ENCODE measurements around the gene GDF10. TPM values are rescaled to one million over a fixed set of nuclear protein-coding genes. Genes with fewer than 3 reads are reported as not detected.

GDF10 gene
- total RNA-seq, 2 donors from 2014 or later: 6.6 to 8.0 TPM

- Histone ChIP-seq H3K27ac (no peak overlapping the region), H3K4me1 (no peaks in the 10 kb centered on the region), H3K36me3 (replicated peaks in 1 of 2; ENCODE audit: insufficient read depth in 1 of 2, low read depth in 2 of 2) (no peaks in the 10 kb centered on the region), H3K9me3 (no peaks in the 10 kb centered on the region), H3K27me3 (no peaks in the 10 kb centered on the region), H3K4me3 (no peak overlapping the region)
- WGBS, 2 donors: 74 to 79% methylated on average over 12 to 13 of the region's 14 CpGs
- intact Hi-C loops (cut with DNase I): no loop called here
- TF ChIP-seq CTCF (IDR thresholded peaks at IDR 0.05): no peak
- TF ChIP-seq POLR2A (IDR thresholded peaks at IDR 0.05): no peak
- no peak for ATAC-seq
- DNase-seq: no peak
Observed at GRCh38 chr10:47351899-47352815, 52.2 kb downstream of the GDF10 start.

- ATAC-seq: no peak
- Histone ChIP-seq H3K36me3 (replicated peaks in 1 of 2; ENCODE audit: insufficient read depth in 1 of 2, low read depth in 2 of 2) (no peaks in the 10 kb centered on the region), H3K9me3 (no peaks in the 10 kb centered on the region), H3K27ac (no peak overlapping the region), H3K4me1 (no peaks in the 10 kb centered on the region), H3K27me3 (no peaks in the 10 kb centered on the region), H3K4me3 (no peak overlapping the region)
- TF ChIP-seq POLR2A (IDR thresholded peaks at IDR 0.05): no peak
- TF ChIP-seq CTCF (IDR thresholded peaks at IDR 0.05): no peak
- no peak for DNase-seq
- WGBS, 2 donors: 78 to 90% methylated on average over 4 to 6 of the region's 6 CpGs
- intact Hi-C loops (cut with DNase I): no loop called here
Observed at GRCh38 chr10:47353351-47353750, 53.4 kb downstream of the GDF10 start.

- Histone ChIP-seq H3K27me3 (no peaks in the 10 kb centered on the region), H3K9me3 (no peaks in the 10 kb centered on the region), H3K36me3 (replicated peaks in 1 of 2; ENCODE audit: insufficient read depth in 1 of 2, low read depth in 2 of 2) (no peaks in the 10 kb centered on the region), H3K4me3 (no peak overlapping the region), H3K4me1 (no peaks in the 10 kb centered on the region), H3K27ac (no peak overlapping the region)
- 55 to 63% methylated on average over 3 to 4 of the region's 4 CpGs for WGBS, 2 donors
- intact Hi-C loops (cut with DNase I): no loop called here
- ATAC-seq: no peak
- TF ChIP-seq POLR2A (IDR thresholded peaks at IDR 0.05) (no peak), CTCF (IDR thresholded peaks at IDR 0.05) (no peak)
- DNase-seq: no peak
Observed at GRCh38 chr10:47354165-47354564, 54.2 kb downstream of the GDF10 start.

GRCh38 chr10:47354900-47355299 is 54.9 kb downstream of the GDF10 start:
- Histone ChIP-seq H3K27me3 (no peaks in the 10 kb centered on the region), H3K36me3 (replicated peaks in 1 of 2; ENCODE audit: insufficient read depth in 1 of 2, low read depth in 2 of 2) (no peaks in the 10 kb centered on the region), H3K9me3 (no peaks in the 10 kb centered on the region), H3K4me1 (no peaks in the 10 kb centered on the region), H3K27ac (no peak overlapping the region), H3K4me3 (no peak overlapping the region)
- TF ChIP-seq CTCF (IDR thresholded peaks at IDR 0.05) (no peak), POLR2A (IDR thresholded peaks at IDR 0.05) (no peak)
- DNase-seq (no peak), ATAC-seq (no peak)
- intact Hi-C loops (cut with DNase I): no loop called here
- WGBS, 2 donors: 52 to 73% methylated on average over 1 of the region's 1 CpG

- intact Hi-C loops (cut with DNase I): no loop called here
- no peaks in the 10 kb centered on the region for H3K4me1 ChIP-seq
- no peak overlapping the region for H3K27ac ChIP-seq
- H3K27me3 ChIP-seq: no peaks in the 10 kb centered on the region
- DNase-seq (no peak), ATAC-seq (no peak)
- WGBS, 2 donors: 64% methylated on average over 5 of the region's 5 CpGs
- TF ChIP-seq CTCF (IDR thresholded peaks at IDR 0.05): no peak
- no peak for TF ChIP-seq POLR2A (IDR thresholded peaks at IDR 0.05)
- H3K36me3 ChIP-seq (replicated peaks in 1 of 2; ENCODE audit: insufficient read depth in 1 of 2, low read depth in 2 of 2): no peaks in the 10 kb centered on the region
- H3K9me3 ChIP-seq: no peaks in the 10 kb centered on the region
- H3K4me3 ChIP-seq: no peak overlapping the region
Observed at GRCh38 chr10:47356708-47357107, 56.7 kb downstream of the GDF10 start.
